HL-60 (cell line): ENCODE results near the gene FGGY.

Source experiments
- DNase-seq, 2 experiments: peaks; one replicate each; pipeline ENCODE4 v3.0.0-alpha.2; 2010 to 2020; ENCODE audit warnings: low read depth in 1 of 2, low spot score in 1 of 2
- H3K27ac ChIP-seq: fragments of 250-450 bp; sonication (Bioruptor Pico); replicated peaks from 2 replicates; pipeline ENCODE4 v1.5.1; 2020; ENCODE audit warnings: mild to moderate bottlenecking, moderate library complexity
- H3K27me3 ChIP-seq: fragments of 250-450 bp; sonication (Bioruptor Pico); 2 replicates; pipeline ENCODE4 v1.5.1; 2021; ENCODE audit warnings: mild to moderate bottlenecking, moderate library complexity; ENCODE audit not compliant: insufficient read depth, poor library complexity, severe bottlenecking
- H3K4me3 ChIP-seq: replicated peaks from 2 replicates; pipeline ENCODE4 v1.5.1; 2011; ENCODE audit warnings: mild to moderate bottlenecking, control low read depth, low read length; ENCODE audit not compliant: insufficient read depth
- GABPA ChIP-seq: IDR thresholded peaks from 2 replicates; pipeline ENCODE4 v1.6.1; 2012; ENCODE audit warnings: low read depth
- POLR2AphosphoS5 ChIP-seq: IDR thresholded peaks from 2 replicates; pipeline ENCODE4 v1.6.1; 2012; ENCODE audit warnings: low read depth
- SPI1 ChIP-seq: IDR thresholded peaks from 2 replicates; pipeline ENCODE4 v1.6.1; 2012; ENCODE audit warnings: low read depth, mild to moderate bottlenecking, borderline replicate concordance
- TF ChIP-seq, protein P1 (sequence below): IDR thresholded peaks from one replicate; pipeline ENCODE4 v1.5.1; 2011; ENCODE audit warnings: low read length, control low read depth, inconsistent platforms; ENCODE audit not compliant: insufficient read depth
- TF ChIP-seq, protein P2 (sequence below): IDR thresholded peaks from 2 replicates; pipeline ENCODE4 v1.6.1; 2012; ENCODE audit warnings: low read depth; ENCODE audit not compliant: insufficient replicate concordance

FGGY gene

DNA sequence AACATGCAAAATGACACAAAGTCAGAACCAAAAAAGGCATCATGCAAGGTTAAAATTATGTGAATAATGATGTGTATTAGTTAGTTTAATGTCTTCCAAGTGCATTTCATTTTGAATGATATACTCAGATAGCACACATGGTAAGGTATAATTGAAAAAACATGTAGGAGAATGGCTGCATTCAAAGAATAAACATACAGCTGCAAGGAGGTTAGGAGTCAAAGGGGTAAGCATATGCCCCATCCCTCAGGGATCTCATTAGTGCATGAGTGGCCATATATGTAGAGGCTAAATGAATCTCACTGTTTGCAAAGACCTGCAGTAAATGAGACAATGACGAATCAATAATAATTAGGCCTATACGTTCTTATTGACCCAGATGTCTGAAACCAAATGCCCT, 338.2 kb downstream of the FGGY start:
- TF ChIP-seq, protein P1, sequence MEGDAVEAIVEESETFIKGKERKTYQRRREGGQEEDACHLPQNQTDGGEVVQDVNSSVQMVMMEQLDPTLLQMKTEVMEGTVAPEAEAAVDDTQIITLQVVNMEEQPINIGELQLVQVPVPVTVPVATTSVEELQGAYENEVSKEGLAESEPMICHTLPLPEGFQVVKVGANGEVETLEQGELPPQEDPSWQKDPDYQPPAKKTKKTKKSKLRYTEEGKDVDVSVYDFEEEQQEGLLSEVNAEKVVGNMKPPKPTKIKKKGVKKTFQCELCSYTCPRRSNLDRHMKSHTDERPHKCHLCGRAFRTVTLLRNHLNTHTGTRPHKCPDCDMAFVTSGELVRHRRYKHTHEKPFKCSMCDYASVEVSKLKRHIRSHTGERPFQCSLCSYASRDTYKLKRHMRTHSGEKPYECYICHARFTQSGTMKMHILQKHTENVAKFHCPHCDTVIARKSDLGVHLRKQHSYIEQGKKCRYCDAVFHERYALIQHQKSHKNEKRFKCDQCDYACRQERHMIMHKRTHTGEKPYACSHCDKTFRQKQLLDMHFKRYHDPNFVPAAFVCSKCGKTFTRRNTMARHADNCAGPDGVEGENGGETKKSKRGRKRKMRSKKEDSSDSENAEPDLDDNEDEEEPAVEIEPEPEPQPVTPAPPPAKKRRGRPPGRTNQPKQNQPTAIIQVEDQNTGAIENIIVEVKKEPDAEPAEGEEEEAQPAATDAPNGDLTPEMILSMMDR = no peak
- TF ChIP-seq SPI1 (no peak), POLR2AphosphoS5 (no peak), GABPA (no peak)
- TF ChIP-seq, protein P2, sequence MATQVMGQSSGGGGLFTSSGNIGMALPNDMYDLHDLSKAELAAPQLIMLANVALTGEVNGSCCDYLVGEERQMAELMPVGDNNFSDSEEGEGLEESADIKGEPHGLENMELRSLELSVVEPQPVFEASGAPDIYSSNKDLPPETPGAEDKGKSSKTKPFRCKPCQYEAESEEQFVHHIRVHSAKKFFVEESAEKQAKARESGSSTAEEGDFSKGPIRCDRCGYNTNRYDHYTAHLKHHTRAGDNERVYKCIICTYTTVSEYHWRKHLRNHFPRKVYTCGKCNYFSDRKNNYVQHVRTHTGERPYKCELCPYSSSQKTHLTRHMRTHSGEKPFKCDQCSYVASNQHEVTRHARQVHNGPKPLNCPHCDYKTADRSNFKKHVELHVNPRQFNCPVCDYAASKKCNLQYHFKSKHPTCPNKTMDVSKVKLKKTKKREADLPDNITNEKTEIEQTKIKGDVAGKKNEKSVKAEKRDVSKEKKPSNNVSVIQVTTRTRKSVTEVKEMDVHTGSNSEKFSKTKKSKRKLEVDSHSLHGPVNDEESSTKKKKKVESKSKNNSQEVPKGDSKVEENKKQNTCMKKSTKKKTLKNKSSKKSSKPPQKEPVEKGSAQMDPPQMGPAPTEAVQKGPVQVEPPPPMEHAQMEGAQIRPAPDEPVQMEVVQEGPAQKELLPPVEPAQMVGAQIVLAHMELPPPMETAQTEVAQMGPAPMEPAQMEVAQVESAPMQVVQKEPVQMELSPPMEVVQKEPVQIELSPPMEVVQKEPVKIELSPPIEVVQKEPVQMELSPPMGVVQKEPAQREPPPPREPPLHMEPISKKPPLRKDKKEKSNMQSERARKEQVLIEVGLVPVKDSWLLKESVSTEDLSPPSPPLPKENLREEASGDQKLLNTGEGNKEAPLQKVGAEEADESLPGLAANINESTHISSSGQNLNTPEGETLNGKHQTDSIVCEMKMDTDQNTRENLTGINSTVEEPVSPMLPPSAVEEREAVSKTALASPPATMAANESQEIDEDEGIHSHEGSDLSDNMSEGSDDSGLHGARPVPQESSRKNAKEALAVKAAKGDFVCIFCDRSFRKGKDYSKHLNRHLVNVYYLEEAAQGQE = no peak
- H3K27me3 ChIP-seq = no peaks in the 10 kb centered on the region
- no peak for DNase-seq
- no peak overlapping the region for H3K27ac ChIP-seq
- H3K4me3 ChIP-seq = no peak overlapping the region

DNA sequence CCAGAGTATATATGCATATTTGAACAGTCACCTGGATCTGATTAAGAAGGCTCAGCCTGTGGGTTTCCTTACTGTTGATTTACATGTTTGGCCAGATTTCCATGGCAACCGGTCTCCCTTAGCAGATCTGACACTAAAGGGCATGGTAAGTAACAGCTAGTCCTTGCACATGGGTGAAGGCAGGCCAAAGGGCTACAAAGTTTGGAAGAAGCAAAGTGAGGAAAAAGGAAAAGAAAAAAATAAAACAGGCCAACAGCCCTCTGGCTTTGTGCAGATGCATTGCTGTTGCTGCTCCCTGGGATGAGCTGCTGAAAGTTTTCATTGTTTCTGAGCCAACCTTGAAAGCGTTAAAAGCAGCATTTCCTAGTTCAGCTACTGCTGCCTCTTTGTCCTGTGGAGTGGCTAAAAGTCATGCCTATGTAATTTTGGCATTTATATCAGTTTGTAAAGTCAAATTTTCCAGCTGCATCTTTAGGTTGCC, 341.4 kb downstream of the FGGY start:
- no peak overlapping the region for H3K27ac ChIP-seq
- TF ChIP-seq GABPA (no peak), POLR2AphosphoS5 (no peak), SPI1 (no peak)
- TF ChIP-seq, protein P1 = no peak
- TF ChIP-seq, protein P2 = no peak
- H3K4me3 ChIP-seq = no peak overlapping the region
- H3K27me3 ChIP-seq = no peaks in the 10 kb centered on the region
- no peak for DNase-seq

DNA sequence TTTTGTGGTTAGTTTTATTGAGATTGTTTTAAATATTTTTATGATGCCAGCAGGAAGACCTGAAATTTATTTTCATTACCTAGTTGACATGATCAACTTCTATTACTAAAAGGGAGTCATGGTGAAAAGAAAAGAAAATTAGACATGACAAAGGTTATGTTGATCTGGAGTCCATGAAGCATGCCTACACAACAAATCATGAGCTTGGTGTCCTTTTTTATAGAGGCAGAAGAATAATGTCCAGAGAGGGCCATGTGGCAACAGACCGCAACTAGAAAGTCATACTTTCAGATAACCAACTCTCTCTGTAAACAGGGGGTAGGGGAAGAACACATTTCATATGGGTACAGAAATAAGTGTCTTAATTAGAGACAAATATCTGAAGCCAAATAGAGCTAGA, 342.4 kb downstream of the FGGY start:
- no peak for DNase-seq
- no peak overlapping the region for H3K4me3 ChIP-seq
- H3K27ac ChIP-seq = no peak overlapping the region
- no peaks in the 10 kb centered on the region for H3K27me3 ChIP-seq
- TF ChIP-seq, protein P2 = no peak
- no peak for TF ChIP-seq GABPA
- TF ChIP-seq SPI1 = no peak
- TF ChIP-seq, protein P1 = no peak
